Nephron (organoid): ENCODE measurements around the gene AREG.

ENCODE experiments used
- H3K27ac Mint-ChIP-seq, 3 experiments: 2 replicates each; pipeline ENCODE4 v1.8.0; 2020; ENCODE audit warnings: mixed read lengths in 3 of 3, mild to moderate bottlenecking in 2 of 3, moderate library complexity in 1 of 3
- H3K27me3 Mint-ChIP-seq: 2 replicates; pipeline ENCODE4 v1.8.0; 2021; ENCODE audit warnings: low read depth, mild to moderate bottlenecking, moderate library complexity, mixed read lengths
- H3K36me3 Mint-ChIP-seq: 2 replicates; pipeline ENCODE4 v1.8.0; 2020; ENCODE audit warnings: low read depth, mixed read lengths
- H3K4me1 Mint-ChIP-seq: 2 replicates; pipeline ENCODE4 v1.8.0; 2020; ENCODE audit warnings: mixed read lengths
- H3K4me3 Mint-ChIP-seq, 3 experiments: 2 replicates each; pipeline ENCODE4 v1.8.0; 2020; ENCODE audit warnings: mild to moderate bottlenecking in 3 of 3, mixed read lengths in 3 of 3, moderate library complexity in 2 of 3
- H3K9me3 Mint-ChIP-seq: 2 replicates; pipeline ENCODE4 v1.8.0; 2020; ENCODE audit warnings: mixed read lengths
- TF ChIP-seq, protein P1 (sequence below), 3 experiments: fragments of 200-600 bp; sonication (generic); IDR thresholded peaks; one replicate each; pipeline ENCODE4 v1.5.0; 2021; ENCODE audit warnings: antibody characterized with exemption in 3 of 3; ENCODE audit not compliant: unreplicated experiment in 3 of 3

The AREG gene

DNA sequence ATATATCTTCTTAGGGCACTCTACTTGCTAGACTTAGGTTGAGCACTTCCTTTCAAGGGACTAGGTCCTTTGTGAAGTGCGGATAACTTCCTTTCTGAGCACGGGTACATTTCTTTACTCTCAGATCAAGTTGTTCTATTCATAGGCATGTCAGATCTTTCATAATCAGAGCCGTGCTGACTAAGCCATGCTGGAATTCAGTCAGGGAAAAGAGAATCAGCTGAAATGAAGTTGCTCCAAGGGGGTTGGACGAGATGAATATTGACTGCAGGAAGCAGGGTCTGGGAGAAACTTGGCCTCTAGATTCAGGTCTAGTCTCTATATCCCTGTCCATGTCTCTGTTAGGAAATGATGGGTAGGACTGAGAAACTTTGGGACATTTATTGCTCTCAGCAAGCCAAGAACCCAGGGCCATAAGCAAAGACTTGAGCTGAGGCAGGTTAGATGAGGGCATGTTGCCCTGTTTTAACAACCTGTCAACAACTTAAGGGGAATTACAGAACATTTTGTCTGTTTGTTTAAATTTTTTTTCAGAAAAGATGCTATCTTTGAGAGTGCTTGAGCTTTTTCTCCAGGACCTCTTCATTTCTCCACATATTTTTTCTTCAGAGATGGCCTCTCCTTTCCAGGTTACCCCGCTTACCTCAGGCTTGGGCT, 28.3 kb downstream of the AREG start:
- H3K4me1 Mint-ChIP-seq: peaks cover 8% of the 10 kb centered on the region
- TF ChIP-seq, protein P1, sequence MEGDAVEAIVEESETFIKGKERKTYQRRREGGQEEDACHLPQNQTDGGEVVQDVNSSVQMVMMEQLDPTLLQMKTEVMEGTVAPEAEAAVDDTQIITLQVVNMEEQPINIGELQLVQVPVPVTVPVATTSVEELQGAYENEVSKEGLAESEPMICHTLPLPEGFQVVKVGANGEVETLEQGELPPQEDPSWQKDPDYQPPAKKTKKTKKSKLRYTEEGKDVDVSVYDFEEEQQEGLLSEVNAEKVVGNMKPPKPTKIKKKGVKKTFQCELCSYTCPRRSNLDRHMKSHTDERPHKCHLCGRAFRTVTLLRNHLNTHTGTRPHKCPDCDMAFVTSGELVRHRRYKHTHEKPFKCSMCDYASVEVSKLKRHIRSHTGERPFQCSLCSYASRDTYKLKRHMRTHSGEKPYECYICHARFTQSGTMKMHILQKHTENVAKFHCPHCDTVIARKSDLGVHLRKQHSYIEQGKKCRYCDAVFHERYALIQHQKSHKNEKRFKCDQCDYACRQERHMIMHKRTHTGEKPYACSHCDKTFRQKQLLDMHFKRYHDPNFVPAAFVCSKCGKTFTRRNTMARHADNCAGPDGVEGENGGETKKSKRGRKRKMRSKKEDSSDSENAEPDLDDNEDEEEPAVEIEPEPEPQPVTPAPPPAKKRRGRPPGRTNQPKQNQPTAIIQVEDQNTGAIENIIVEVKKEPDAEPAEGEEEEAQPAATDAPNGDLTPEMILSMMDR (IDR thresholded peaks at IDR 0.05; ENCODE audit: unreplicated experiment in 3 of 3): no peak
- no peak overlapping the region for H3K4me3 Mint-ChIP-seq
- no peaks in the 10 kb centered on the region for H3K27me3 Mint-ChIP-seq
- no peaks in the 10 kb centered on the region for H3K36me3 Mint-ChIP-seq
- H3K9me3 Mint-ChIP-seq: no peaks in the 10 kb centered on the region
- H3K27ac Mint-ChIP-seq: no peak overlapping the region

DNA sequence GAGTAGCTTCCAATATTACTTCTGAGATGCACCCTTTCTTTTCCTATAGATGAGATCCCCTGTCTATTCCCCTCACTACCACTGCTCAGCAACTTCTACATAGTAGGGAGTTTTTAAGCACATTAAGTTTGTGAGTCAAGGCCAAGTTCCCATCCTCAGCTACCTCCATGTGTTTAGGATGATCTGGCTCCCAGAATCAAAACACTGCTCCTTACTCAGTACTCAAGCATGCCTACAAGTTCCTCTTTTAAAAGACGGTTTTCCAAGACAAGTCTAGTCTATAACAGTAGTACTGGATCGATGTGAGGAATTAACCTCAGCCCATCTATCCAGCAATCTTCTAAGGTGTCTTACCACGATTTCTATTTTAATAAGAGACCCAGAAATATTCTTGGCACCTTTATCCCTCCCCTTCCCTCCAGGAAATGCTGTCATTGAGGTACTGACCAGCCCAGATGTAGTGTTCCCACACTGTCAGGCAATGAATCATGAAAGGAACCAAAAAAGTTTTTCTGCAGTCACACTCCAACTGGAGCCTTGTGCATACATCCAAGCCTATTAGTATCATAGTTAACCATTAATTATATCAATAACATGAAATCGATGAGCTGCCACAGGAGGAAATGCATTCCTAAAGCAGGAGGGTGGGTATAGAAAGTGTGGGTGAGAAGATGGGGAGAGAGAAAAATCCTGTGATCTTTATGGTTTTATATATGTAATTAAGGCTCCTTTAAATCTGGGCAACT, 29.6 kb downstream of the AREG start:
- Mint-ChIP-seq H3K36me3 (no peaks in the 10 kb centered on the region), H3K27me3 (no peaks in the 10 kb centered on the region), H3K4me1 (peaks cover 8% of the 10 kb centered on the region), H3K9me3 (no peaks in the 10 kb centered on the region), H3K4me3 (no peak overlapping the region), H3K27ac (no peak overlapping the region)
- TF ChIP-seq, protein P1 (IDR thresholded peaks at IDR 0.05; ENCODE audit: unreplicated experiment in 3 of 3): no peak

DNA sequence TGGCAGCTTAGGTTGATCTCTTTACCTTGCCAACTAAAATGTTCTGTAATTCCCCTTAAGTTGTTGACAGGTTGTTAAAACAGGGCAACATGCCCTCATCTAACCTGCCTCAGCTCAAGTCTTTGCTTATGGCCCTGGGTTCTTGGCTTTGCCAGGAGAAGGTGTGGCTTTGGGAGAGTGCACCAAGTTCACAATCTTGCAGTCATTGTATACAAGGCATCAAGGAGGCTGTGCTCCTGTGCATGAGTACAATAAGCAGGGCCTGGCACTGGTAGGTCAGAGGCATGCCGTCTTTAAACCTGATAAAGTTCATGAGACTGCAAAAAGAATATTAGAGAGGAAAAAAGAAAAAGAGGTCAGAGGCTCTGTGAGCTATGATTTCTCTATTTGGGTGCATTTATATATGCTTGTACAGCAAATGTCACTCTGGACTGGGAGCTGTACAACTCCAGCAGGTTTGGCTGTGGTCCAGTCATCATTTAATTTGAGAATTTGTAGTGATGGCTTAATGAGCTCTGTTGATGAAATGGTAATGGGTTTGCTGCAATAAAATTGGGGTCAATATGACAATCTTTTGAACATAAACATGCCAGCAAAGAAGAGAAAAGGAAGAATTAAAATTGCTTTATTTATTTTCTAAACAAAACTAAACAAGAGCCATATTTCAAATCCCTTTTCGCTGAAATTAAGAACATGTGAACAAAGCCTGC, 30.3 kb downstream of the AREG start:
- no peaks in the 10 kb centered on the region for H3K36me3 Mint-ChIP-seq
- no peaks in the 10 kb centered on the region for H3K9me3 Mint-ChIP-seq
- H3K4me3 Mint-ChIP-seq: no peak overlapping the region
- H3K27ac Mint-ChIP-seq: no peak overlapping the region
- peaks cover 8% of the 10 kb centered on the region for H3K4me1 Mint-ChIP-seq
- H3K27me3 Mint-ChIP-seq: no peaks in the 10 kb centered on the region
- TF ChIP-seq, protein P1 (IDR thresholded peaks at IDR 0.05; ENCODE audit: unreplicated experiment in 3 of 3): no peak

DNA sequence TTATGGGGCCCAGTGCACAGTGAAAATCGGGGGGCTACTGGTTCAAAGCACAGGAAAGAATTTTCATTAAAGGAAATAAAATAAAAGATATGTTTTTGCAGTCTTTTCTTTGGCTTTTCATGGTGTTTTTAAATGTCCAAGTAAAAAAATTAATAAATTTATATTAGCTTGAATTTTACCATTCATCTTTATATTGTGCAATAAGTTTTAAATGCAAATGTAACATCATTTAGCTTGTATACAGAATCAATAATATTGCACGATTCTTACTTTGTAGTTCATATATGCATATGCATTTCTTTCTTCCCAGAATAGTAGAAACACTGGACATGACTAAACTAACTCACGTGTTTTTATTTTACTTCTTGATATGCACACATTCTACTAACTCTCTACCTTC, 31.0 kb downstream of the AREG start:
- H3K4me1 Mint-ChIP-seq: peaks cover 8% of the 10 kb centered on the region
- no peaks in the 10 kb centered on the region for H3K27me3 Mint-ChIP-seq
- TF ChIP-seq, protein P1 (IDR thresholded peaks at IDR 0.05; ENCODE audit: unreplicated experiment in 3 of 3): no peak
- no peak overlapping the region for H3K27ac Mint-ChIP-seq
- H3K36me3 Mint-ChIP-seq: no peaks in the 10 kb centered on the region
- H3K9me3 Mint-ChIP-seq: no peaks in the 10 kb centered on the region
- H3K4me3 Mint-ChIP-seq: no peak overlapping the region

DNA sequence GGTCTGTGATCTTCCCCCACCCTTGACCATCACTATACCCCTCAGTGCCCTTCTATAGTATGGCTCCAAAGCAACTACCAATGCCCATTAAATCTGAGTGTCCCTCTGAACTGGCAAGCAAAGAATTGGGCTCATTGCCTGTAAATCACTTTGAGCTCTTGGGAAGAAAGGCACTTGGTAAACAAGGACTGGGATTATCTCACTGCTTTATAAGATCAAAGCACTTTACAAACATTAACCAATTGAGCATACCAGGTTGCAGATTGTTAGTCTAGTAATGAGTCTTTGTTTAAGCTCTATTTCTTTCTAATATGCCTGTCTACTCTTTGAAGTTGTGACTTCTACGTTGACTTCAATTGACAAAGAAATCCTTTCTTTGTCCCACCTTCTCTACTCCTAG, 34.1 kb downstream of the AREG start:
- Mint-ChIP-seq H3K27me3 (no peaks in the 10 kb centered on the region), H3K4me3 (no peak overlapping the region), H3K27ac (no peak overlapping the region), H3K9me3 (no peaks in the 10 kb centered on the region), H3K36me3 (no peaks in the 10 kb centered on the region), H3K4me1 (peaks cover 8% of the 10 kb centered on the region)
- TF ChIP-seq, protein P1 (IDR thresholded peaks at IDR 0.05; ENCODE audit: unreplicated experiment in 3 of 3): no peak
